Hypothalamus (tissue), 51 donors: ENCODE measurements around the gene CNTNAP1.

ENCODE experiments used
- DNase-seq, 51 donors: peaks; one replicate each; lab custom pipeline; 2025; lab: John Stamatoyannopoulos, UW

The CNTNAP1 gene

GRCh38 chr17:42682722-42683403 is 532 bp downstream of the CNTNAP1 start:
- DNase-seq = peak in 25 of 51 donors; percentile 19 to 78 (median 48)

GRCh38 chr17:42683407-42684034 is 1.2 kb downstream of the CNTNAP1 start:
- peak in 29 of 51 donors; percentile 7 to 71 (median 38) for DNase-seq

- DNase-seq = no peak
Measured at GRCh38 chr17:42684929-42685556, 2.7 kb downstream of the CNTNAP1 start.

DNA sequence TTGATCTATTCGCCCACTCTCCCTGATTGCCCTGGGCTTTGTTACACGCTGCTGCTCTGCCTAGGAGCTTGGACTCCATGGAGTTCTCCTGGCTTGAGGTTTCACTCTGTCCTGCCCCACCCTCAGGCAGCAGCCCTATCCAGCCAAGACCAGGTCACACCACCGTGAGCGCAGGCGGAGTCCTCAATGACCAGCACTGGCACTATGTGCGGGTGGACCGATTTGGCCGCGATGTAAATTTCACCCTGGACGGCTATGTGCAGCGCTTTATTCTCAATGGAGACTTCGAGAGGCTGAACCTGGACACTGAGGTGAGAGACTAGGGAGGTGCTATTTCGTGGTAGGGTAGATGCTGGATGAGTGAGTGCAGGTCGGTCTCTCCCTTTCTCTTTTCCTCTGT is 3.5 kb downstream of the CNTNAP1 start:
- DNase-seq = no peak

DNA sequence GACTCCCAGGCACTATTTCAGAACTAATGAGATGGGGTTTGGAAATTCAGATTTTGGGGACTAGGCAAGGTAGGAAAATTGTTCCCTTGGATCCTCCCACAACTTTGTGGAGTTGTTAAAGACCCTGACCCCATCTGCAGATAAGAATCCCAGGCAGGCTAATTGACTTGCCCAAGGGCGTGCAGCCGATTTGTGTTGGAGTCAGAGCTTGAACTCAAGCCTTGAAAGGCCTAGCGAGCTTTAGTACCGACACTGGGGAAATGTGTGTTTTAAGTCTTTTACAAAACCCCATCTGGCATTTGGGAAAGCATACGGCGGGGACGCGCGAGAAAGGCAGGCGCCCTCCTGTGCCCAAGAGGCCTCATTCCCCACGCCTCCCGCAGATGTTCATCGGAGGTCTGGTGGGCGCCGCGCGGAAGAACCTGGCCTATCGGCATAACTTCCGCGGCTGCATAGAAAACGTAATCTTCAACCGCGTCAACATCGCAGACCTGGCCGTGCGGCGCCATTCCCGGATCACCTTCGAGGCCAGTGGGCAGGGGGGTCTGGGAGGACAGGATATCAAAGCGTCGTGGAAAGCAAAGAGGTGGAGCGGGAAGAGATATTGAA is 4.3 kb downstream of the CNTNAP1 start:
- no peak for DNase-seq

GRCh38 chr17:42687707-42688320 is 5.5 kb downstream of the CNTNAP1 start:
- DNase-seq = no peak

- no peak for DNase-seq
Measured at GRCh38 chr17:42690596-42690995, 8.3 kb downstream of the CNTNAP1 start.

DNA sequence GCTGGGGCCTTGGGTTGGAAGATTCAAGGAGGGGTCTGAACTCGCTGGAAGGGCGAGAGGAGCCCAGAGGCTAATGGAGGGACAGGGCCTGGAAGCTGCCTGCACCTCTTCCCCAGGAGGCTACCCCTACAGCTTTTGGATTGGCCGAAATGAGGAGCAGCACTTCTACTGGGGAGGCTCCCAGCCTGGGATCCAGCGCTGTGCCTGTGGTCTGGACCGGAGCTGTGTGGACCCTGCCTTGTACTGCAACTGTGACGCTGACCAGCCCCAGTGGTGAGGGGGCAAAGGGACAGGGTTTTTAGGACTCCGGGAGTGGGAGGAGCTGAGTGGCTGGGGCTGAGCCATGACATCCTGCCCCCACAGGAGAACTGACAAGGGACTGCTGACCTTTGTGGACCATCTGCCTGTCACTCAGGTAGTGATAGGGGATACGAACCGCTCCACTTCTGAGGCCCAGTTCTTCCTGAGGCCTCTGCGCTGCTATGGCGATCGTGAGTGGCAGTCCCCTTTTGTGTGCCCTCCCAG is 8.8 kb downstream of the CNTNAP1 start:
- no peak for DNase-seq

DNA sequence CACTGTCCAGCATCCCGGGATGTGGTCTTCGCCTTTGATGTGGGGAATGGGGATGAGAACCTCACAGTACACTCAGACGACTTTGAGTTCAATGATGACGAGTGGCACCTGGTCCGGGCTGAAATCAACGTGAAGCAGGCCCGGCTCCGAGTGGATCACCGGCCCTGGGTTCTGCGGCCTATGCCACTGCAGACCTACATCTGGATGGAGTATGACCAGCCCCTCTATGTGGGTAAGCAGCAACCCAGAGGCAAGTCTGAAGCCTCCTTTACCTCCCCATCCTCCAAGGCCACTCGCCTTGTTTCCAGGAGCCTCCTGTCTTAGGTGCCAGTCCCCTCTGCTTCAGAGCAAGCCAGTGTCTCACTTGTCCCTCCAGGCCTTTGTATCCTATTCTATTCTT is 10.2 kb downstream of the CNTNAP1 start:
- DNase-seq = no peak

DNA sequence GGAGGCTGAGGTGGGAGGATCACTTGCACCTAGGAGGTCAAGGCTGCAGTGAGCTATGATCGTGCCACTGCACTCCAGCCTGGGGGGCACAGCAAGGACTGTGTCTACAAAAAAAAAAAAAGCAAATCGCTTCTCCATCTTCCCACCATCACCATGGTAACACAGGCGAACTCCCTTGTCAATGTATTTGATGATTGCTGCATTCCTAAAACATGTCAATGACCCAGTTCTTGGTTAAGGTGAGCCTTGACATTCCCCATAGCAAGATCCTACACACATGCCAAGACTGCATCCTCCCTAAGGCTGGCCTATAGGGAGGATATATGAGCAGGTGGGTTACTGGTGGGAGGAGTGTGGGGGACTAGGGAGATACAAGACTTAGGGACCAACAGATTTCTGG is 12.2 kb downstream of the CNTNAP1 start:
- no peak for DNase-seq

- DNase-seq = no peak
Measured at GRCh38 chr17:42695500-42695899, 13.2 kb downstream of the CNTNAP1 start.

GRCh38 chr17:42697108-42697811 is 14.9 kb downstream of the CNTNAP1 start:
- no peak for DNase-seq

- DNase-seq = peak in 2 of 51 donors; percentile 29 to 31
Measured at GRCh38 chr17:42698736-42699414, 16.5 kb downstream of the CNTNAP1 start.

DNA sequence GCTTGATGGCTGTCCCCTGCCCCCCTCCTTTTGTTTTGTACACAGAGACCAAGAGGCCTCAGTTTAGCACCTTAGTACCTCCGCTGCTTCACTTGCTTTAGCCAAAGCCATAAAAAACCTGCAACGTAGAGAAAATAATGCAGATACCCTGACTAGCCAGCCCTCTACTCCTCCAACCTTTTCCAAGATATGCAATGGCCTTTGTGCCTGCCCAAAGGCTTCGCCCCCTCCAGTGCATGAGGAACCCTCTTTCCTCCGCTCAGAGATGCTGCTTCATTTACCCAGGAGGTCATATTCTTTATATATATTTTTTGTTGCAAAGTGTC is 17.0 kb downstream of the CNTNAP1 start:
- DNase-seq = no peak

DNA sequence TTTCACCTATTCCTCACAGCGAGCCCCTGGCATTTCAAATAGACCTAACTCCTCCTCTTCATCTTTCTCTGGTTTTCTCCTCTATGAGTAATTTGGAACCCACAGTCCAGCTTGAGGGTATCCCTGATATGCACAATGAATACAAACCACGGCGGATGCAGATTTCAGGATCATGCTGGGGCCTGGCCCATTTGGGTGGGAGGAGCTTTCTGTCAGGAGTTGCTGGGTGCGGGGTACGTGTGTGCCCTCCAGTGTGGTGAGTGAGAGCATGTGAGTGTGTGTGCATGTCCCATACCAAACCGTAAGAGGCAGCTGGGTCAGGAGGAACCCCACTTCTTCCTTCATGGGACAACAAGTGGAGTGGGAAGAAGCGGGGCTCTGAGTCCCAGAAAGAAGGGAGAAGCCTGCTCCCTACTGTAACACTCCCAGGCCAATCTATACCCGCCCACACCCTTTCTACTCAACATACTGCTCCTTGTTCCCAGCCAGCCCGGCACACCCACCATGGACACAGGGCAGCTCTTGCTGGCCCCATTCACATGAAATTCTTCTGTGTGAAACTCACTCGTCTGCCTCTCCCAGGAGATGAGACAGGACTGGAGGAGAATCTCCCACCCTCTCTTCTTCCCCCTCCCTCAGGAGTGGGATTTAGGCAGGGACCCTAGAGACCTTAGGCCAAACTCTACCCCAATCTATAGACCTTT is 18.4 kb downstream of the CNTNAP1 start:
- no peak for DNase-seq

DNA sequence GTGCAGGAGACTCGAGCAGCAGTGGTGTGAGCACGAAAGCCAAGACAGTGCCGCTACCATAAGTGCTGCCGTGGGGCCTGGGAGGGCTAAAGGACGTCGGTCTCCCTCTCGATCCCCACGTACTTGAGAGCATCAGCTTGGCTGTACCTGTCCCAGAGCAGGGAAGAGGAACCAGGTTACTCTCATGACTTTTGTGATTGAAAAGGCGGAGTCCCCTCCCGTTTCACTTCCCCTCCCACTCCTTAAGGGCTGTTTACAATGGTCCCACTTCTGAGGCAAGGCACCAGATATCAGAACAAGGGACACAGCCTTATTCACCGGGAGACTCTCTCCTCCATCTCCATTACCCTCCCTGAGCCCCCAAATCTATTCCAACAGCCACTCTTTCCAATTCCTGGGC is 20.1 kb downstream of the CNTNAP1 start:
- no peak for DNase-seq

DNA sequence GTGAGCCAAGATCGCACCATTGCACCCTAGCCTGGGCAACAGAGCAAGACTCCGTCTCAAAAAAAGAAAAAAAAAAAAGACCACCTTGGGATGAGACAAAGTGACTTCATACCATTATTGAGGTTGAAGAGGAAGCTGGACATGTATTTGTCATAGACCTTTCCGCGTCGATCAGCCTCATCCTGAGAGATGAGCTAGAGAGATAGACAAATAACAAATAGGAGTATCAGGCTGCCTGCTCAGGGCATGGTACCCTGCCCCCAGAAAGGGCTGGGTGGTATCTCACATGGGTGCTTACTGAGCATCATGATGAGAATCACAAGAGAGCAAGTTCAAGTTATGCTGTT is 22.1 kb downstream of the CNTNAP1 start:
- DNase-seq = no peak

GRCh38 chr17:42704837-42705494 is 22.6 kb downstream of the CNTNAP1 start:
- DNase-seq = no peak

DNA sequence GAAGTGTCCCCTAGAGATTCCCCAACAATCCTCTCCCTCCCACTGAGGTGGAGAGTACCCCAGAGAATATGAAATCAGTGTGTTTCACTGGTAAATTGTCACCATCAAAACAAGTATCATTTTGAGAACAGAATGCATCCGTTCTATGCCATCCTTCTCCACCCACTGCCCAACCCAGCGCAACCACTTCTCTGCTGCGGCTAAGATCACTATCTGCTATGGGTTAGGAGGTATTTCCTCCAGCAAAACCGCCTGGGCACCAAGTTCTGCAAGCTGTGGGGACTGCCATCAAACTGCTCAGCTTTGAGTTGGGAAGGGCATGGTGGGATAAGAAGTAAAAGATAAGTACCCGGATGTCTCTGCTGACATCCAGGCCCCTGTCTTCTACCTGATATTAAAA is 24.4 kb downstream of the CNTNAP1 start:
- DNase-seq = no peak
